Fibroblast of lung (primary cell): ENCODE data around the gene CDR2L. TPM values are rescaled to one million over a fixed set of nuclear protein-coding genes. Genes with fewer than 3 reads are reported as not detected.

Experiments
- DNase-seq, 2 donors: peaks; one replicate each; pipeline versions ENCODE4 v3.0.0 to v3.0.0-alpha.2; 2010; ENCODE audit warnings: low read depth in 2 of 2
- H2AFZ ChIP-seq: 2 replicates; pipeline ENCODE4 v1.5.1; 2012; ENCODE audit warnings: low read length, control low read depth, inconsistent platforms
- H3K27ac ChIP-seq: 2 replicates; pipeline ENCODE4 v1.5.1; 2011; ENCODE audit warnings: low read length, control low read depth; ENCODE audit not compliant: insufficient read depth
- H3K27me3 ChIP-seq: 2 replicates; pipeline ENCODE4 v1.5.1; 2011; ENCODE audit warnings: mild to moderate bottlenecking, low read length; ENCODE audit not compliant: control insufficient read depth, insufficient read depth
- H3K36me3 ChIP-seq: 2 replicates; pipeline ENCODE4 v1.5.1; 2011; ENCODE audit warnings: low read length; ENCODE audit not compliant: control insufficient read depth, insufficient read depth
- H3K4me1 ChIP-seq: 2 replicates; pipeline ENCODE4 v1.5.1; 2011; ENCODE audit warnings: low read length; ENCODE audit not compliant: control insufficient read depth, insufficient read depth; ENCODE audit errors: extremely low read depth
- H3K4me2 ChIP-seq: 2 replicates; pipeline ENCODE4 v1.5.1; 2011; ENCODE audit warnings: low read length, control low read depth; ENCODE audit not compliant: insufficient read depth; ENCODE audit errors: extremely low read depth
- H3K4me3 ChIP-seq, 4 experiments: fragments of 200-600 bp in 1 of 4; sonication (generic) in 1 of 4; replicated peaks in 1 of 4; 2 replicates each; pipeline ENCODE4 v1.5.1; 2011 to 2016; ENCODE audit warnings: low read length in 4 of 4, low read depth in 3 of 4, mild to moderate bottlenecking in 3 of 4, control low read depth in 2 of 4, inconsistent platforms in 1 of 4, mixed read lengths in 1 of 4; ENCODE audit not compliant: insufficient read depth in 1 of 4; ENCODE audit errors: control extremely low read depth in 1 of 4
- H3K79me2 ChIP-seq: 2 replicates; pipeline ENCODE4 v1.5.1; 2012; ENCODE audit warnings: mild to moderate bottlenecking, low read length, inconsistent platforms; ENCODE audit not compliant: control insufficient read depth, insufficient read depth
- H3K9ac ChIP-seq: 2 replicates; pipeline ENCODE4 v1.5.1; 2011; ENCODE audit warnings: mild to moderate bottlenecking, low read length, control low read depth; ENCODE audit not compliant: insufficient read depth
- H3K9me3 ChIP-seq: 2 replicates; pipeline ENCODE4 v1.5.1; 2012; ENCODE audit warnings: low read depth, low read length; ENCODE audit not compliant: control insufficient read depth, insufficient read depth
- H4K20me1 ChIP-seq: 2 replicates; pipeline ENCODE4 v1.5.1; 2011; ENCODE audit warnings: low read length; ENCODE audit not compliant: control insufficient read depth, insufficient read depth; ENCODE audit errors: extremely low read depth
- EZH2 ChIP-seq: IDR thresholded peaks from 2 replicates; pipeline ENCODE4 v1.5.1; 2012; ENCODE audit warnings: low read length, control low read depth, mild to moderate bottlenecking; ENCODE audit errors: missing control alignments
- polyA plus RNA-seq, 2 donors: library from polyadenylated mRNA; depleted of rRNA in 1 of 2; stranded (reverse) in 1 of 2; unstranded in 1 of 2; fragments of >200 nt; gene quantifications; 2 replicates each; pipeline ENCODE4 v1.2.1, GENCODE V29; 2011 to 2012; ENCODE audit warnings: missing spikeins in 1 of 2
- total RNA-seq: library from RNA; depleted of rRNA; stranded (reverse); fragments of >200 nt; gene quantifications from 2 replicates; pipeline ENCODE4 v1.2.1, GENCODE V29; 2014
- TF ChIP-seq, protein P1 (sequence below), 2 donors: IDR thresholded peaks in 1 of 2; conservative IDR thresholded peaks in 1 of 2; 1 replicate in 1 of 2; 2 replicates in 1 of 2; pipeline ENCODE4 v1.5.1; 2011 to 2012; ENCODE audit warnings: low read length in 2 of 2, control low read depth in 1 of 2, inconsistent platforms in 1 of 2, low read depth in 1 of 2, mild to moderate bottlenecking in 1 of 2

The CDR2L gene
- total and polyA plus RNA-seq, 2 donors (not counting 1 experiment from before 2014, with no cell fraction given) = 9.7 to 12.2 TPM

DNA sequence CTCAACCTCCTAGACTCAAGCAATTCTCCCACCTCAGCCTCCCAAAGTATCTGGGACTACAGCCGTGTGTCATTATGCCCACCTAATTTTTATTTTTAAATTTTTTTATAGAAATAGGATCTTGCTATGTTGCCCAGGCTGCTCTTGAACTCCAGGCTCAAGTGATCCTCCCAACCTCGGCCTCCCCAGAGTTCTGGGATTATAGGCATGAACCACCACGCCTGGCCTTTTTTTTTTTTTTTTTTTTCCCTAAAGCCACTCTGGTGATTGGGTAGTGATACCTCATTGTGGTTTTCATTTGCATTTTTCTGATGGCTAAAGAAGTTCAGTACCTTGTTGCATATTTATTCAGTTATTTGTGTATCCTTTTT lies 1.2 kb upstream of the CDR2L start:
- H3K4me2 ChIP-seq = no peak overlapping the region
- H2AFZ ChIP-seq = no peak overlapping the region
- no peak for TF ChIP-seq EZH2
- TF ChIP-seq, protein P1, sequence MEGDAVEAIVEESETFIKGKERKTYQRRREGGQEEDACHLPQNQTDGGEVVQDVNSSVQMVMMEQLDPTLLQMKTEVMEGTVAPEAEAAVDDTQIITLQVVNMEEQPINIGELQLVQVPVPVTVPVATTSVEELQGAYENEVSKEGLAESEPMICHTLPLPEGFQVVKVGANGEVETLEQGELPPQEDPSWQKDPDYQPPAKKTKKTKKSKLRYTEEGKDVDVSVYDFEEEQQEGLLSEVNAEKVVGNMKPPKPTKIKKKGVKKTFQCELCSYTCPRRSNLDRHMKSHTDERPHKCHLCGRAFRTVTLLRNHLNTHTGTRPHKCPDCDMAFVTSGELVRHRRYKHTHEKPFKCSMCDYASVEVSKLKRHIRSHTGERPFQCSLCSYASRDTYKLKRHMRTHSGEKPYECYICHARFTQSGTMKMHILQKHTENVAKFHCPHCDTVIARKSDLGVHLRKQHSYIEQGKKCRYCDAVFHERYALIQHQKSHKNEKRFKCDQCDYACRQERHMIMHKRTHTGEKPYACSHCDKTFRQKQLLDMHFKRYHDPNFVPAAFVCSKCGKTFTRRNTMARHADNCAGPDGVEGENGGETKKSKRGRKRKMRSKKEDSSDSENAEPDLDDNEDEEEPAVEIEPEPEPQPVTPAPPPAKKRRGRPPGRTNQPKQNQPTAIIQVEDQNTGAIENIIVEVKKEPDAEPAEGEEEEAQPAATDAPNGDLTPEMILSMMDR (conservative IDR thresholded peaks at IDR 0.05 in 1 of 2, IDR thresholded peaks at IDR 0.05 in 1 of 2; ENCODE audit: low read depth in 1 of 2, low read length in 2 of 2) = no peak
- H3K27ac ChIP-seq = no peak overlapping the region
- H3K36me3 ChIP-seq = no peaks in the 10 kb centered on the region
- H3K27me3 ChIP-seq = no peaks in the 10 kb centered on the region
- H3K79me2 ChIP-seq = peaks cover 18% of the 10 kb centered on the region
- no peak for DNase-seq
- no peak overlapping the region for H3K9ac ChIP-seq
- H4K20me1 ChIP-seq = no peaks in the 10 kb centered on the region
- H3K4me3 ChIP-seq = no peak overlapping the region
- H3K4me1 ChIP-seq = peaks cover 17% of the 10 kb centered on the region
- no peaks in the 10 kb centered on the region for H3K9me3 ChIP-seq

DNA sequence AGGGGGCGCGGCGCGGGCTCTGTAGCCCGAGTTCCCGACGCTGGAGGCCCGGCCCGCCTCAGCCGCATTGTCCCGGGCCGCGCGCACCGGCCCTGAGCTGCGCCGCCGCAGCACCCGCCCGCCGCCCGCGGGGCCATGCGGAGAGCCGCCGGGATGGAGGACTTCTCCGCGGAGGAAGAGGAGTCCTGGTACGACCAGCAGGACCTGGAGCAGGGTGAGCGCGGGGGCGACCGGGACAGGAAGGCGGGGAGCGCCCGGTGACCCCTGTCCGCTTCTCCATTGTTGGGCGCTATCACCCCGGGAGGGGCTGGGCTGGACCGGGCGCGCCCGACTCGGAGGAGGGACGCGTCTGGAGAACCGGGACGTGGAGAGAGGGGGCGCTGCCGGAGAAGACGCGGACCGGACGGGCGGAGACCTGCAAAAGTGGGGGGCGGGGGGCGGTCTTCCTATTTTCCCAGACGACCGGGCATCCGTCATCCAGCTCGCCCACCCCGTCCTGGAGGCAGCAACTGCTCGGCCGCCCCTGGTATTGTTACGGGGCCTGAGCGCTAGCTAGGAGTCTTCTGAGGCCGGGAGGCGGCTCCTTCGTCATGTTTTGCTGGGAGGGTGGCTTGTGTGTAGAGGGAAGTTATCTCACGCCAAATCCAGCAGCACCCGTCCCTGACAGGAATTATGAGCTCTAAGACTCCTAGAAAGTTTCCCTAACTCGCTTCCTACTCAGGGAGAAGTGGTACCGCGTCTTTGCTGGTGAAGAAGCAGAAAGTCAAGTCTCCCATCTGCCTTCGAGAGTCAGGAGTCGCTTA lies 678 bp downstream of the CDR2L start:
- peak overlapping the region; percentile 62 to 88 (median 69) for H3K4me3 ChIP-seq

DNA sequence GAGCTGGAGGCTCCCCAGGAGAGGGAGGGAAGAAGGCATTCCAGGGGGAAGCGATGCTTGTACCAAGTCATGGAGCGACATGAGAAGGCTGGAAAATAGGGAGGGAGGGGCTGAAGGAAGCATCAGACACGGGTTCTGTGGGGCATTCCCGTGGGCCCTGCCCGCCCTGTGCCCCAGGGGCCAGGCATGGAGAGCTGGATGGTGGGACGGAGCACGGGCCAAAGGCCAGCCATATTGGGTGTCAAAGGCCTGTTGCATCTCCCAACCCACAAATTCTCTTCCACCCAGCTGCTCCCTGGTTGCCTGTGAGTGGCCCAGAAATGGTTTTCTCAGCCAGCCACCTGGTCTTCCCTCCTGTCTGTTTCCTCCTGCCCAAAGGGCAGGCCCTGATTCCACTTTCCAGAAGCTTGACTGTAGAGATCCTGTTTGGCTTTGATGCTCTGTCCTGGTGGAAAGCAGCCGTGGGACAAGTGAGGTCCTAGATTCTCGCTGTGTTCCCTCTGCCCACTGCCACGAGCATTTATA lies 3.2 kb downstream of the CDR2L start:
- no peaks in the 10 kb centered on the region for H4K20me1 ChIP-seq

More for the DNA sequence above, 678 bp downstream of the CDR2L start:
- H3K36me3 ChIP-seq = no peaks in the 10 kb centered on the region
- H3K79me2 ChIP-seq = peaks cover 18% of the 10 kb centered on the region
- H3K4me1 ChIP-seq = peaks cover 7% of the 10 kb centered on the region
- TF ChIP-seq EZH2 = no peak
- TF ChIP-seq, protein P1 (conservative IDR thresholded peaks at IDR 0.05 in 1 of 2, IDR thresholded peaks at IDR 0.05 in 1 of 2; ENCODE audit: low read depth in 1 of 2, low read length in 2 of 2) = peak; percentile 30 to 33
- H4K20me1 ChIP-seq = no peaks in the 10 kb centered on the region
- H3K4me2 ChIP-seq = peak overlapping the region; percentile 76
- DNase-seq = peak; percentile 71 to 85
- H2AFZ ChIP-seq = peak overlapping the region; percentile 82
- peak overlapping the region; percentile 95 for H3K27ac ChIP-seq
- H3K9me3 ChIP-seq = no peaks in the 10 kb centered on the region
- H3K27me3 ChIP-seq = no peaks in the 10 kb centered on the region
- H3K9ac ChIP-seq = peak overlapping the region; percentile 84

More for the DNA sequence above, 3.2 kb downstream of the CDR2L start:
- Histone ChIP-seq H3K4me1 (peaks cover 7% of the 10 kb centered on the region), H2AFZ (no peak overlapping the region), H3K27ac (no peak overlapping the region), H3K27me3 (no peaks in the 10 kb centered on the region), H3K36me3 (no peaks in the 10 kb centered on the region), H3K9ac (no peak overlapping the region), H3K4me2 (no peak overlapping the region), H3K4me3 (no peak overlapping the region), H3K79me2 (peaks cover 18% of the 10 kb centered on the region), H3K9me3 (no peaks in the 10 kb centered on the region)
- DNase-seq = no peak
- TF ChIP-seq, protein P1 (conservative IDR thresholded peaks at IDR 0.05 in 1 of 2, IDR thresholded peaks at IDR 0.05 in 1 of 2; ENCODE audit: low read depth in 1 of 2, low read length in 2 of 2) = no peak
- no peak for TF ChIP-seq EZH2
